Vagina (tissue), 2 donors: ENCODE results near the gene NBPF3.
"Not testable (repeated sequence)": the region's sequence is repeated elsewhere in the genome, so short reads cannot be mapped to it uniquely, and the experiment has no call there.

ENCODE experiments used
- CTCF ChIP-seq, 3 experiments: fragments of 450-650 bp in 2 of 3; fragments of 200-600 bp in 1 of 3; sonication (generic) in 1 of 3; IDR thresholded peaks; one replicate each; pipeline ENCODE4 v1.5.1; 2017 to 2019; ENCODE audit warnings: antibody characterized with exemption in 3 of 3, mild to moderate bottlenecking in 2 of 3, moderate library complexity in 2 of 3
- POLR2A ChIP-seq, 2 donors: fragments of 450-650 bp; IDR thresholded peaks; one replicate each; pipeline ENCODE4 v1.6.1; 2017; ENCODE audit warnings: antibody characterized with exemption in 2 of 2, mild to moderate bottlenecking in 2 of 2, moderate library complexity in 2 of 2

- TF ChIP-seq CTCF, POLR2A (IDR thresholded peaks at IDR 0.05): not testable (repeated sequence)
These were observed 15.0 kb downstream of the NBPF3 start for GRCh38 chr1:21454904-21455303.
